Endothelial cell of umbilical vein (primary cell): ENCODE data around the gene SLC22A3. TPM values are rescaled to one million over a fixed set of nuclear protein-coding genes. Genes with fewer than 3 reads are reported as not detected.
"Not testable (repeated sequence)": the region's sequence is repeated elsewhere in the genome, so short reads cannot be mapped to it uniquely, and the experiment has no call there.

Source experiments
- BruUV-seq: library from RNA; stranded (reverse); fragments of 400-500 nt; replicated peaks from 2 replicates; lab custom pipeline; 2021; lab: Mats Ljungman, UMichigan
- CTCF ChIA-PET: fragments of 300-600, 350-600 bp; sonication (Branson Sonifier 250); formaldehyde crosslinking; loops from one replicate; lab custom pipeline; 2021; ENCODE audit warnings: antibody characterized with exemption, inconsistent platforms; lab: Charles Lee
- POLR2A ChIA-PET: fragments of 300-600, 350-600 bp; sonication (Branson Sonifier 250); formaldehyde crosslinking; loops from one replicate; lab custom pipeline; 2021; ENCODE audit warnings: antibody characterized with exemption, inconsistent platforms; lab: Charles Lee
- DNase-seq: peaks from one replicate; pipeline ENCODE4 v3.0.0-alpha.2; 2011; ENCODE audit warnings: low read depth, low spot score
- FAIRE-seq: peaks from 2 replicates; lab custom pipeline; 2011; peaks lifted over from hg19 to GRCh38; lab: Jason Lieb, UNC
- H2AFZ ChIP-seq: 2 replicates; pipeline ENCODE4 v1.6.0; 2012; ENCODE audit warnings: low read depth, low read length, control low read depth, inconsistent platforms
- H3K27ac ChIP-seq: 2 replicates; pipeline ENCODE4 v1.5.1; 2011; ENCODE audit warnings: low read depth, mild to moderate bottlenecking, control low read depth, low read length, moderate library complexity; ENCODE audit not compliant: insufficient read depth
- H3K27me3 ChIP-seq, 2 experiments: 2 replicates each; pipeline versions ENCODE4 v1.6.0 to v1.6.1; 2011; ENCODE audit warnings: low read length in 2 of 2, mixed read lengths in 1 of 2; ENCODE audit not compliant: control insufficient read depth in 2 of 2, insufficient read depth in 2 of 2
- H3K36me3 ChIP-seq, 2 experiments: 2 replicates in 1 of 2; 3 replicates in 1 of 2; pipeline ENCODE4 v1.5.1; 2011; ENCODE audit warnings: low read length in 2 of 2, mild to moderate bottlenecking in 1 of 2, moderate library complexity in 1 of 2; ENCODE audit not compliant: control insufficient read depth in 2 of 2, insufficient read depth in 2 of 2; ENCODE audit errors: extremely low read depth in 1 of 2
- H3K4me1 ChIP-seq: 3 replicates; pipeline ENCODE4 v1.5.1; 2011; ENCODE audit warnings: mild to moderate bottlenecking, low read length; ENCODE audit not compliant: control insufficient read depth, insufficient read depth; ENCODE audit errors: extremely low read depth
- H3K4me2 ChIP-seq: 2 replicates; pipeline ENCODE4 v1.6.1; 2011; ENCODE audit warnings: low read length, control low read depth, mixed read lengths; ENCODE audit not compliant: insufficient read depth
- H3K4me3 ChIP-seq, 3 experiments: fragments of 200-600 bp in 1 of 3; sonication (generic), shearing (Covaris generic) in 1 of 3; replicated peaks in 1 of 3; 2 replicates each; pipeline ENCODE4 v1.5.1; 2011 to 2016; ENCODE audit warnings: control low read depth in 3 of 3, low read length in 3 of 3, mild to moderate bottlenecking in 2 of 3, inconsistent platforms in 1 of 3, low read depth in 1 of 3, moderate library complexity in 1 of 3; ENCODE audit not compliant: insufficient read depth in 1 of 3
- H3K79me2 ChIP-seq: 2 replicates; pipeline ENCODE4 v1.6.0; 2012; ENCODE audit warnings: low read length, inconsistent platforms; ENCODE audit not compliant: control insufficient read depth, insufficient read depth
- H3K9ac ChIP-seq: replicated peaks from 2 replicates; pipeline ENCODE3; 2011; ENCODE audit warnings: low read length, control low read depth; ENCODE audit not compliant: insufficient read depth; ENCODE audit errors: extremely low read depth
- H3K9me1 ChIP-seq: replicated peaks from 3 replicates; pipeline ENCODE4 v1.6.0; 2011; ENCODE audit warnings: mild to moderate bottlenecking, low read length; ENCODE audit not compliant: control insufficient read depth, insufficient read depth; ENCODE audit errors: extremely low read depth
- H3K9me3 ChIP-seq: replicated peaks from 2 replicates; pipeline ENCODE4 v1.5.1; 2012; ENCODE audit warnings: low read length, inconsistent platforms; ENCODE audit not compliant: control insufficient read depth, insufficient read depth
- H4K20me1 ChIP-seq: replicated peaks from 2 replicates; pipeline ENCODE3; 2011; ENCODE audit warnings: mild to moderate bottlenecking, low read length; ENCODE audit not compliant: control insufficient read depth, insufficient read depth; ENCODE audit errors: extremely low read depth
- GATA2 ChIP-seq: IDR thresholded peaks from 2 replicates; pipeline ENCODE4 v1.7.0; 2011; ENCODE audit warnings: low read depth, mild to moderate bottlenecking, moderate library complexity, mixed read lengths, low read length; ENCODE audit not compliant: insufficient read length, insufficient read depth
- dilution Hi-C: fragments of 300-500 bp; cut with MboI; formaldehyde crosslinking; loops from one replicate; pipeline ENCODE4 v1.15.0; 2019; ENCODE audit warnings: low sequenced_read_pairs; ENCODE audit not compliant: extremely low pct_ligation_motif_present
- intact Hi-C: fragments of 100-400 bp; cut with micrococcal nuclease; formaldehyde crosslinking; loops from one replicate; pipeline ENCODE4 v1.10.0; 2022
- polyA plus RNA-seq, 4 experiments: library from polyadenylated mRNA; depleted of rRNA in 3 of 4; stranded (reverse) in 3 of 4; unstranded in 1 of 4; fragments of >200 nt; gene quantifications; 2 replicates each; pipeline versions ENCODE4 v1.2.1 to v1.2.3, GENCODE V29; 2011 to 2012; ENCODE audit warnings: missing spikeins in 1 of 4
- total RNA-seq: library from RNA; stranded (reverse); gene quantifications from 2 replicates; pipeline ENCODE4 v1.2.3, GENCODE V29; 2021

Gene SLC22A3
- total and polyA plus RNA-seq, 2 donors (not counting 3 experiments of a cell fraction or from before 2014, with no cell fraction given), result not detected

DNA sequence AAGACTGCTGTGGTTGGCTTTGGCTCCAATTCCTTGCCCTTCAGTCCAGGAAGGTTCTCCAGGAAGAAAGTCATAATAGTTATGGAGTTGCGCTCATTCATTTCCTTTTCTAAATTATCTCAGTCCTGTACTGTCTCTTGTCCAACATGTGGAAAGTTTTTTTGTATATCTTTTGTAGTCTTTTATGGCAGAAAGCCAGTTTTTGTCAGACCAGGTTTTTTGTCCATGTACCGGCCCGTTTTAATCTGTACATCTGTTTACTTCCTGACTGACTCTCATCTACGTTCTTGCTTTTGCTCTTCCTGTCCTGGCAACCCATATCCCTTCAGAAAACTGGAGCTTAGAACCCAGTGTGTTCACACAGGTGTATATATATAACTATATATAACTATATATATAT lies 127.9 kb downstream of the SLC22A3 start:
- H4K20me1 ChIP-seq, H3K27ac ChIP-seq, FAIRE-seq, H3K27me3 ChIP-seq, dilution Hi-C loops, H3K9me1 ChIP-seq, intact Hi-C loops, H3K79me2 ChIP-seq, BruUV-seq, H3K4me2 ChIP-seq, H3K36me3 ChIP-seq, H3K4me1 ChIP-seq, H3K9ac ChIP-seq, POLR2A ChIA-PET, H3K9me3 ChIP-seq, H3K4me3 ChIP-seq, H2AFZ ChIP-seq: not testable (repeated sequence)
- peak; percentile 30 for TF ChIP-seq GATA2
- CTCF ChIA-PET, result interaction anchor here (1.6 kb wide), 1 partner anchor 20 kb away, joined by 5 read pairs; no protein-coding TSS in a partner anchor
- peak; percentile 6 for DNase-seq

DNA sequence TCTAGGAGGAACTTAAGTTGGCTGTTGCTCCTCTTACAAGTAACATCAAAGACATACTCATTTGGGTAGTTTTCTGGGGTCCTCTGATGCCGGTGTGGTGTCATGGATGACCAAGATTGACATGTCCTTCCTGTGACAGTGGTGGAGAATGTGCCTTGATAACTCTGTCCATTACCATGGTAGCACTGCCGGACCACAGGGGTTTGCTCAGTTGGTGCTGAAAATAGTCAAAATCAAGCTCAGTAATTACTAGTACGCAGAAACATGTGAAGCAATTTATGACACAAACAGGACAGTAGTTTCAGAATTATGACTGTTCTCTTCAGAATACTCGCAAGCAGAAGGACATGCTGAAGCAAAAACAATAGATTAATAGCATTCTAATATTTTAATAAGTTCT lies 128.9 kb downstream of the SLC22A3 start:
- H3K4me1 ChIP-seq, BruUV-seq, H4K20me1 ChIP-seq, H3K9ac ChIP-seq, H3K4me3 ChIP-seq, H2AFZ ChIP-seq, H3K9me3 ChIP-seq, DNase-seq, dilution Hi-C loops, H3K79me2 ChIP-seq, POLR2A ChIA-PET, H3K9me1 ChIP-seq, H3K4me2 ChIP-seq, intact Hi-C loops, H3K27me3 ChIP-seq, H3K36me3 ChIP-seq, H3K27ac ChIP-seq, FAIRE-seq: not testable (repeated sequence)
- CTCF ChIA-PET, result interaction anchor here (1.6 kb wide), 1 partner anchor 21 kb away, joined by 5 read pairs; no protein-coding TSS in a partner anchor
